H9 (cell line): ENCODE data around the gene TBX1. TPM values are rescaled to one million over a fixed set of nuclear protein-coding genes. Genes with fewer than 3 reads are reported as not detected.
A peak's percentile ranks its signal among the peaks of the same experiment; 100 is the strongest.

ENCODE experiments used
- DNase-seq: peaks from one replicate; pipeline ENCODE4 v3.0.0-alpha.2; 2017
- H2AFZ ChIP-seq: one replicate; pipeline ENCODE4 v1.6.1; 2013; ENCODE audit warnings: mild to moderate bottlenecking, low read length, control low read depth, moderate library complexity
- H2AK5ac ChIP-seq: 2 replicates; pipeline ENCODE4 v1.6.1; 2013; ENCODE audit warnings: low read length, control low read depth, mixed read lengths; ENCODE audit not compliant: insufficient read length
- H2BK120ac ChIP-seq: one replicate; pipeline ENCODE4 v1.6.1; 2013; ENCODE audit warnings: low read depth, mild to moderate bottlenecking, low read length, control low read depth, inconsistent platforms; ENCODE audit not compliant: poor library complexity, severe bottlenecking
- H2BK12ac ChIP-seq: 2 replicates; pipeline ENCODE4 v1.6.1; 2013; ENCODE audit warnings: low read length, control low read depth, mixed read lengths, low read depth; ENCODE audit not compliant: insufficient read length
- H2BK15ac ChIP-seq: 2 replicates; pipeline ENCODE4 v1.6.1; 2013; ENCODE audit warnings: low read depth, low read length, control low read depth
- H2BK20ac ChIP-seq: one replicate; pipeline ENCODE4 v1.6.1; 2013; ENCODE audit warnings: low read depth, mild to moderate bottlenecking, low read length, control low read depth, inconsistent platforms; ENCODE audit not compliant: poor library complexity, severe bottlenecking
- H2BK5ac ChIP-seq: 2 replicates; pipeline ENCODE4 v1.6.1; 2013; ENCODE audit warnings: low read length, control low read depth, mixed read lengths; ENCODE audit not compliant: insufficient read length
- H3K14ac ChIP-seq: 2 replicates; pipeline ENCODE4 v1.6.1; 2013; ENCODE audit warnings: low read length, control low read depth; ENCODE audit not compliant: insufficient read depth
- H3K18ac ChIP-seq: 2 replicates; pipeline ENCODE4 v1.6.1; 2013; ENCODE audit warnings: low read depth, mild to moderate bottlenecking, mixed read lengths, low read length, control low read depth; ENCODE audit not compliant: insufficient read length
- H3K23ac ChIP-seq: 2 replicates; pipeline ENCODE4 v1.6.1; 2013; ENCODE audit warnings: low read length, control low read depth, mixed read lengths, low read depth; ENCODE audit not compliant: insufficient read length
- H3K23me2 ChIP-seq: 2 replicates; pipeline ENCODE4 v1.6.1; 2013; ENCODE audit warnings: low read depth, mild to moderate bottlenecking, mixed read lengths, low read length, control low read depth; ENCODE audit not compliant: insufficient read length, poor library complexity, severe bottlenecking
- H3K27ac ChIP-seq: 2 replicates; pipeline ENCODE4 v1.5.1; 2013; ENCODE audit warnings: low read length, control low read depth, mixed read lengths, low read depth; ENCODE audit not compliant: insufficient read length
- H3K27me3 ChIP-seq: 2 replicates; pipeline ENCODE4 v1.6.1; 2013; ENCODE audit warnings: low read length, control low read depth, inconsistent platforms; ENCODE audit not compliant: insufficient read depth
- H3K4ac ChIP-seq: 2 replicates; pipeline ENCODE4 v1.6.1; 2013; ENCODE audit warnings: low read depth, mild to moderate bottlenecking, control low read depth, inconsistent platforms, low read length, moderate library complexity
- H3K4me1 ChIP-seq: 2 replicates; pipeline ENCODE4 v1.6.1; 2013; ENCODE audit warnings: low read length, control low read depth, inconsistent platforms; ENCODE audit not compliant: insufficient read depth
- H3K4me2 ChIP-seq: 2 replicates; pipeline ENCODE4 v1.6.1; 2013; ENCODE audit warnings: low read length, control low read depth, mixed read lengths; ENCODE audit not compliant: insufficient read length, insufficient read depth
- H3K56ac ChIP-seq: 2 replicates; pipeline ENCODE4 v1.6.1; 2013; ENCODE audit warnings: low read depth, mild to moderate bottlenecking, mixed read lengths, low read length, control low read depth; ENCODE audit not compliant: insufficient read length
- H3K79me1 ChIP-seq: 2 replicates; pipeline ENCODE4 v1.6.1; 2013; ENCODE audit warnings: low read depth, mild to moderate bottlenecking, moderate library complexity, low read length, control low read depth, inconsistent platforms; ENCODE audit not compliant: insufficient read depth, poor library complexity, severe bottlenecking
- H3K79me2 ChIP-seq: 2 replicates; pipeline ENCODE4 v1.6.1; 2013; ENCODE audit warnings: low read length, control low read depth, inconsistent platforms; ENCODE audit not compliant: insufficient read depth
- H3K9ac ChIP-seq: 2 replicates; pipeline ENCODE4 v1.6.1; 2013; ENCODE audit warnings: low read length, control low read depth, mixed read lengths; ENCODE audit not compliant: insufficient read length; ENCODE audit errors: extremely low read depth
- H3K9me3 ChIP-seq: one replicate; pipeline ENCODE4 v1.6.1; 2013; ENCODE audit warnings: low read depth, low read length, inconsistent platforms; ENCODE audit not compliant: control insufficient read depth
- H3T11ph ChIP-seq: one replicate; pipeline ENCODE4 v1.6.1; 2013; ENCODE audit warnings: mild to moderate bottlenecking, low read length, control low read depth, inconsistent platforms
- H4K20me1 ChIP-seq: one replicate; pipeline ENCODE4 v1.6.1; 2013; ENCODE audit not compliant: control insufficient read depth, insufficient read length, insufficient read depth
- H4K5ac ChIP-seq: 2 replicates; pipeline ENCODE4 v1.6.1; 2013; ENCODE audit warnings: low read depth, mild to moderate bottlenecking, mixed read lengths, low read length, control low read depth; ENCODE audit not compliant: insufficient read length
- H4K8ac ChIP-seq: replicated peaks from 2 replicates; pipeline ENCODE4 v1.6.1; 2013; ENCODE audit warnings: low read length, control low read depth, mixed read lengths, low read depth; ENCODE audit not compliant: insufficient read length
- H4K91ac ChIP-seq: 2 replicates; pipeline ENCODE4 v1.6.1; 2013; ENCODE audit warnings: low read depth, mild to moderate bottlenecking, moderate library complexity, mixed read lengths, low read length, control low read depth; ENCODE audit not compliant: insufficient read length
- H3K27ac Mint-ChIP-seq, 3 experiments: 2 replicates in 2 of 3; 3 replicates in 1 of 3; pipeline ENCODE4 v1.8.0; 2020 to 2021; ENCODE audit warnings: mixed read lengths in 3 of 3, mild to moderate bottlenecking in 1 of 3, moderate library complexity in 1 of 3
- H3K27me3 Mint-ChIP-seq: 2 replicates; pipeline ENCODE4 v1.8.0; 2021; ENCODE audit warnings: low read depth, mild to moderate bottlenecking, moderate library complexity, mixed read lengths
- H3K36me3 Mint-ChIP-seq, 3 experiments: 2 replicates in 2 of 3; 3 replicates in 1 of 3; pipeline ENCODE4 v1.8.0; 2020 to 2021; ENCODE audit warnings: low read depth in 3 of 3, mixed read lengths in 3 of 3; ENCODE audit not compliant: insufficient read depth in 1 of 3
- H3K4me1 Mint-ChIP-seq, 2 experiments: 2 replicates each; pipeline ENCODE4 v1.8.0; 2020; ENCODE audit warnings: mixed read lengths in 2 of 2
- H3K4me3 Mint-ChIP-seq, 2 experiments: 2 replicates in 1 of 2; 3 replicates in 1 of 2; pipeline ENCODE4 v1.8.0; 2020 to 2021; ENCODE audit warnings: mild to moderate bottlenecking in 2 of 2, mixed read lengths in 2 of 2, moderate library complexity in 1 of 2
- H3K9me3 Mint-ChIP-seq, 2 experiments: 2 replicates in 1 of 2; 3 replicates in 1 of 2; pipeline ENCODE4 v1.8.0; 2020; ENCODE audit warnings: mild to moderate bottlenecking in 2 of 2, mixed read lengths in 2 of 2, moderate library complexity in 1 of 2
- WGBS: extraction: QIAGEN DNeasy Blood & Tissue Kit; methylation state at CpG from one replicate; pipeline ENCODE4 v1.1.7; 2013; ENCODE audit warnings: missing lambda C conversion rate, low lambda C conversion rate, mixed read lengths; ENCODE audit not compliant: insufficient read length; ENCODE audit errors: extremely low coverage; 5-methylcytosine and 5-hydroxymethylcytosine counted together
- total RNA-seq: library from RNA; stranded (reverse); gene quantifications from 2 replicates; pipeline ENCODE4 v1.2.1, GENCODE V29; 2021
- TF ChIP-seq, protein P1 (sequence below): fragments of 200-600 bp; sonication (generic); conservative IDR thresholded peaks from 3 replicates; pipeline ENCODE4 v1.8.0; 2021; ENCODE audit warnings: antibody characterized with exemption, mild to moderate bottlenecking

Gene TBX1
- total RNA-seq, 1 experiment from 2014 or later: 2.2 TPM

DNA sequence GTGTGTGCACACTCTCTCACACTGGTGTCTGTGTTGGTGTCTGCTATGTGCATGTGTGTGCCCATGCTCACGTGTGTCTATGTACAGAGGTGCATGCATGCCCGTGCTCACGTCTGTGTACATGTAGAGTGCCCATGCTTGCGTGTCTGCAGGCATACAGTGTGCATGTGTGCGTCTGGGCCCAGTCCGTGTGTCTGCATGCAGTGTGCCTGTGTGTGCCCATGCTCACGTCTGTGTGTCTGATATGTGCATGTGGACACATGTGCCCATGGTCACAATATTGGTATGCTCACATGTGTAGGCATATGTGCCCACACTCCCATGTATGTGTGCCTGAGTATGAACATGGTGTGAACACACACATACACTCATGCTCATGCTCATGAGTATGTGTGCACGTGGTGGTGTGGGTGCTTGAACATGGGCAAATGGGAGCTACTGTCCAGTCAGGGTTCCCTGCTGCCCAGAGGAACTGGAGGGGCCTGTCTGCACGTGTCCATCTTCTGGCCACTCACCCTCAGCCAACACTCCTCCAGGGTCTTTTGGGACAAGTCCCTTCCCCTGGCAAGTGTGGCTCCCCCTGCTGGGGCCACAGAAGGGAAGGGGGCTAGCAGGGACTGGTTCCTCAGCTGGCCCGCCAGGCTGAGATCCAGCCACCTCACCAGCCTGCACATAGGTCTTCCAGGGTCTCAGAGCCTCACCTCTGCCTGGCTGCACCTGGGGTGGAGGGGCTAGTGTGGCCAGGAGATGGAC is 7.3 kb upstream of the TBX1 start:
- no peaks in the 10 kb centered on the region for H3K36me3 Mint-ChIP-seq

More for the DNA sequence above, 7.3 kb upstream of the TBX1 start:
- peaks cover 78% of the 10 kb centered on the region for H3K27me3 Mint-ChIP-seq
- Histone ChIP-seq H3K4me1 (no peaks in the 10 kb centered on the region), H3K27me3 (peaks cover 51% of the 10 kb centered on the region), H3K23ac (no peak overlapping the region), H4K91ac (no peak overlapping the region), H4K5ac (no peak overlapping the region), H2AFZ (no peak overlapping the region), H3K4me2 (no peak overlapping the region), H4K20me1 (peaks cover 3% of the 10 kb centered on the region), H3K56ac (no peak overlapping the region), H3K9ac (no peak overlapping the region), H3K79me2 (no peaks in the 10 kb centered on the region), H3K79me1 (no peaks in the 10 kb centered on the region), H3K9me3 (no peaks in the 10 kb centered on the region), H2BK120ac (no peak overlapping the region), H4K8ac (no peak overlapping the region), H2BK5ac (no peak overlapping the region), H3K14ac (no peak overlapping the region), H2BK12ac (no peak overlapping the region), H2AK5ac (no peak overlapping the region), H2BK15ac (no peak overlapping the region), H3K18ac (no peak overlapping the region), H3K27ac (no peak overlapping the region), H3K23me2 (no peaks in the 10 kb centered on the region), H3K4ac (no peak overlapping the region), H2BK20ac (no peak overlapping the region), H3T11ph (no peak overlapping the region)
- no CpG with 5 or more reads among the region's 10 CpGs for WGBS
- no peak overlapping the region for H3K4me3 Mint-ChIP-seq
- peak; percentile 64 for DNase-seq
- H3K9me3 Mint-ChIP-seq: peaks cover 3 to 4% of the 10 kb centered on the region in 2 experiments; a peak in 3 of 5 replicates
- H3K27ac Mint-ChIP-seq: no peak overlapping the region
- peaks cover 13 to 31% of the 10 kb centered on the region in 2 experiments for H3K4me1 Mint-ChIP-seq
- TF ChIP-seq, protein P1, sequence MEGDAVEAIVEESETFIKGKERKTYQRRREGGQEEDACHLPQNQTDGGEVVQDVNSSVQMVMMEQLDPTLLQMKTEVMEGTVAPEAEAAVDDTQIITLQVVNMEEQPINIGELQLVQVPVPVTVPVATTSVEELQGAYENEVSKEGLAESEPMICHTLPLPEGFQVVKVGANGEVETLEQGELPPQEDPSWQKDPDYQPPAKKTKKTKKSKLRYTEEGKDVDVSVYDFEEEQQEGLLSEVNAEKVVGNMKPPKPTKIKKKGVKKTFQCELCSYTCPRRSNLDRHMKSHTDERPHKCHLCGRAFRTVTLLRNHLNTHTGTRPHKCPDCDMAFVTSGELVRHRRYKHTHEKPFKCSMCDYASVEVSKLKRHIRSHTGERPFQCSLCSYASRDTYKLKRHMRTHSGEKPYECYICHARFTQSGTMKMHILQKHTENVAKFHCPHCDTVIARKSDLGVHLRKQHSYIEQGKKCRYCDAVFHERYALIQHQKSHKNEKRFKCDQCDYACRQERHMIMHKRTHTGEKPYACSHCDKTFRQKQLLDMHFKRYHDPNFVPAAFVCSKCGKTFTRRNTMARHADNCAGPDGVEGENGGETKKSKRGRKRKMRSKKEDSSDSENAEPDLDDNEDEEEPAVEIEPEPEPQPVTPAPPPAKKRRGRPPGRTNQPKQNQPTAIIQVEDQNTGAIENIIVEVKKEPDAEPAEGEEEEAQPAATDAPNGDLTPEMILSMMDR: peak; percentile 64
